Smooth muscle cell (in vitro differentiated cells): ENCODE results near the gene RBMS1. TPM values are rescaled to one million over a fixed set of nuclear protein-coding genes. Genes with fewer than 3 reads are reported as not detected.
A peak's percentile ranks its signal among the peaks of the same experiment; 100 is the strongest.

Source experiments
- DNase-seq: peaks from one replicate; lab custom pipeline; 2025; ENCODE audit not compliant: unreplicated experiment; lab: John Stamatoyannopoulos, UW
- H2AFZ ChIP-seq: fragments of 200-600 bp; sonication (generic); 2 replicates; pipeline ENCODE4 v1.6.0; 2016; ENCODE audit warnings: antibody characterized with exemption, low read depth, mild to moderate bottlenecking
- H3F3A ChIP-seq: fragments of 200-600 bp; sonication (generic); 2 replicates; pipeline ENCODE4 v1.6.0; 2017; ENCODE audit warnings: antibody characterized with exemption, low read depth
- H3K27ac ChIP-seq: fragments of 200-600 bp; sonication (generic); 2 replicates; pipeline ENCODE4 v1.5.1; 2016; ENCODE audit warnings: low read depth, mild to moderate bottlenecking
- H3K27me3 ChIP-seq: fragments of 200-600 bp; sonication (generic); 2 replicates; pipeline ENCODE4 v1.6.1; 2016; ENCODE audit warnings: low read depth, mild to moderate bottlenecking
- H3K36me3 ChIP-seq: fragments of 200-600 bp; sonication (generic); 2 replicates; pipeline ENCODE4 v1.5.1; 2016; ENCODE audit warnings: low read depth
- H3K4me1 ChIP-seq: fragments of 200-600 bp; sonication (generic); 2 replicates; pipeline ENCODE4 v1.5.1; 2016; ENCODE audit warnings: low read depth
- H3K4me2 ChIP-seq: fragments of 200-600 bp; sonication (generic); 2 replicates; pipeline ENCODE4 v1.6.0; 2016; ENCODE audit warnings: mild to moderate bottlenecking
- H3K4me3 ChIP-seq: fragments of 200-600 bp; sonication (generic); 2 replicates; pipeline ENCODE4 v1.5.1; 2016; ENCODE audit warnings: mild to moderate bottlenecking
- H3K79me2 ChIP-seq: fragments of 200-600 bp; sonication (generic); 2 replicates; pipeline ENCODE4 v1.6.0; 2016; ENCODE audit warnings: low read depth, mild to moderate bottlenecking
- H3K9ac ChIP-seq: fragments of 200-600 bp; sonication (generic); 2 replicates; pipeline ENCODE4 v1.6.0; 2016; ENCODE audit warnings: low read depth
- H3K9me3 ChIP-seq: fragments of 200-600 bp; sonication (generic); replicated peaks from 2 replicates; pipeline ENCODE4 v1.5.1; 2016; ENCODE audit warnings: low read depth
- H4K20me1 ChIP-seq: fragments of 200-600 bp; sonication (generic); 2 replicates; pipeline ENCODE4 v1.6.0; 2016; ENCODE audit warnings: low read depth
- WGBS: methylation state at CpG from one replicate; pipeline ENCODE4 v1.1.7; 2016; ENCODE audit warnings: low lambda C conversion rate; 5-methylcytosine and 5-hydroxymethylcytosine counted together
- polyA plus RNA-seq: library from polyadenylated mRNA; unstranded; fragments of >200 nt; fragmentation: Nextera tagmentation; extraction: Ambion mirVana; gene quantifications from 2 replicates; pipeline ENCODE4 v1.2.1, GENCODE V29; 2016
- total RNA-seq: library from RNA; depleted of rRNA; stranded (reverse); fragments of >200 nt; gene quantifications from 2 replicates; pipeline ENCODE4 v1.2.3, GENCODE V29; 2014
- TF ChIP-seq, protein P1 (sequence below): fragments of 200-600 bp; sonication (generic); IDR thresholded peaks from 2 replicates; pipeline ENCODE4 v1.5.1; 2017; ENCODE audit warnings: borderline replicate concordance, mild to moderate bottlenecking, antibody characterized with exemption; ENCODE audit not compliant: insufficient read depth, poor library complexity, severe bottlenecking

RBMS1 gene
- total and polyA plus RNA-seq, 2 experiments from 2014 or later = 103 to 160 TPM

DNA sequence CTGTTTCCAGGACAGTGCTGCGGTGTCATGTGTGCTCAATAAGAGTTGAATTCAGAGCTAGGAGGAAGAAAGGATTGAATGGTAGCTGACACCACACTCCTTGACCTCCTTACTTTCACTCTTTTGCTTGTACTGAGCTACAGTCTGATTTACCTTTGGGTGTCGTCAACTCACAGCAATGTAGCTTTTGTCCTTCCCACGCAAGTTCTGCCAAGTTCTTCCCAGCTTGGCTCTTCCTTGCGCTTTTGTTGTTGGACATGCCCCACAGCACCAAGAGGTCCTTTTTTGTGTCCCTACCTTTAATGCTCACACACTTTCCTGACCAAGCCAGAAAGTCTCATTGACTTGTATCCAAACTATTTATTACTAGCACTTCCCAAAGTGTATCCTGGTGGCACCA lies 255.2 kb downstream of the RBMS1 start:
- H3F3A ChIP-seq = peaks cover 4% of the 10 kb centered on the region
- no peaks in the 10 kb centered on the region for H3K36me3 ChIP-seq
- H3K27ac ChIP-seq = no peak overlapping the region
- WGBS = 100% methylated on average over 4 of the region's 4 CpGs
- TF ChIP-seq, protein P1, sequence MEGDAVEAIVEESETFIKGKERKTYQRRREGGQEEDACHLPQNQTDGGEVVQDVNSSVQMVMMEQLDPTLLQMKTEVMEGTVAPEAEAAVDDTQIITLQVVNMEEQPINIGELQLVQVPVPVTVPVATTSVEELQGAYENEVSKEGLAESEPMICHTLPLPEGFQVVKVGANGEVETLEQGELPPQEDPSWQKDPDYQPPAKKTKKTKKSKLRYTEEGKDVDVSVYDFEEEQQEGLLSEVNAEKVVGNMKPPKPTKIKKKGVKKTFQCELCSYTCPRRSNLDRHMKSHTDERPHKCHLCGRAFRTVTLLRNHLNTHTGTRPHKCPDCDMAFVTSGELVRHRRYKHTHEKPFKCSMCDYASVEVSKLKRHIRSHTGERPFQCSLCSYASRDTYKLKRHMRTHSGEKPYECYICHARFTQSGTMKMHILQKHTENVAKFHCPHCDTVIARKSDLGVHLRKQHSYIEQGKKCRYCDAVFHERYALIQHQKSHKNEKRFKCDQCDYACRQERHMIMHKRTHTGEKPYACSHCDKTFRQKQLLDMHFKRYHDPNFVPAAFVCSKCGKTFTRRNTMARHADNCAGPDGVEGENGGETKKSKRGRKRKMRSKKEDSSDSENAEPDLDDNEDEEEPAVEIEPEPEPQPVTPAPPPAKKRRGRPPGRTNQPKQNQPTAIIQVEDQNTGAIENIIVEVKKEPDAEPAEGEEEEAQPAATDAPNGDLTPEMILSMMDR = no peak
- no peak overlapping the region for H3K9ac ChIP-seq
- no peak for DNase-seq
- no peak overlapping the region for H2AFZ ChIP-seq
- no peak overlapping the region for H3K4me2 ChIP-seq
- no peaks in the 10 kb centered on the region for H3K9me3 ChIP-seq
- H3K79me2 ChIP-seq = no peaks in the 10 kb centered on the region
- no peaks in the 10 kb centered on the region for H3K27me3 ChIP-seq
- no peak overlapping the region for H3K4me3 ChIP-seq
- peaks cover 14% of the 10 kb centered on the region for H3K4me1 ChIP-seq
- H4K20me1 ChIP-seq = no peaks in the 10 kb centered on the region

DNA sequence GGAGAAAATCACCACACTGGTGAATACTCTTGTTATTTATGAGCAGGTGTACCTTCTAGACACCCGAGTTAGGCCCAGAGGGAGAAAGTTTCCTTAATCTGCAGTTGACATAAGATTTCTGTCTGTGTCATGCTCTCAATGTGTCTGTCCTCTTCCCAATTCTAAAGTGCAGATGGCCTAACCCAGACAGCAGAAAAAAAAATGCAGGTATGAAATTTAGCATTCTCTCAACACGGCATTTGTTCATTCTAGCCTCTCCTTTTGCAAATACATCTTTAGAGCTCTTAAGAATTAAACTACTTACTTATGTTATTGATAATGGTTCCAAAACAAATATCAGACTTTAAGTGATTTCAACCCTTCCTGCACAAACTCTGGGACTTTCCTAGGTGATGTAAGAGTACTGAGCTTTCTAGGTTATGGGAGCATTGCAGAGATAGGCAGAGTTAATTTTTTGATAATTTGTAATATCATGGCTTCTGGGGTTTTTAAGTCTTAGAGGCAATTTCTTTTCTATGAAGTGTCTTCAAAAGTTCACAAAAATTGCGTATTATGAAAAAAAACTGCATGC lies 260.6 kb downstream of the RBMS1 start:
- WGBS = 95% methylated on average over 3 of the region's 3 CpGs
- no peaks in the 10 kb centered on the region for H3K9me3 ChIP-seq
- H3K4me1 ChIP-seq = peaks cover 12% of the 10 kb centered on the region
- H3K4me3 ChIP-seq = no peak overlapping the region
- no peak overlapping the region for H2AFZ ChIP-seq
- no peaks in the 10 kb centered on the region for H3K79me2 ChIP-seq
- H3K9ac ChIP-seq = no peak overlapping the region
- H4K20me1 ChIP-seq = no peaks in the 10 kb centered on the region
- H3K36me3 ChIP-seq = no peaks in the 10 kb centered on the region
- no peak overlapping the region for H3K27ac ChIP-seq
- peaks cover 11% of the 10 kb centered on the region for H3F3A ChIP-seq
- DNase-seq = no peak
- no peak overlapping the region for H3K4me2 ChIP-seq
- TF ChIP-seq, protein P1 = no peak
- H3K27me3 ChIP-seq = no peaks in the 10 kb centered on the region

DNA sequence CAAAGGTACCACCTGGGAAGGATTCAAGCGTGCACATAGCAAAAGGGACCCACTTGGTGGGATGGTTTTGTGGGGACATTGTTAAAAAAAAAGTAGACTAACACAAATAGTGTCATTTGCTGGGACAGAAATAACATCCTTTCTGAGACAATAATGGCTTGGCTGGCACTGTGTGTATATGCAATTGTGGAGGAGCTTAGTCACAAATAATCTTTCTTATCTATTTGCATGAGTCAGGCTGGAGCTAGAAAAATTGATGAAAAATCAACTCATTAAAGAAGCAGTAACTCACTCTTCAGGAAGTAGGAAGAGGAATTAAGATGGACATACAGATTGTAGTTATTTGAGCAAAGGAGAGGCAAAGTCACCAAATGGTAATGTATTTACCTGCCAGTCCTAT lies 264.0 kb downstream of the RBMS1 start:
- Histone ChIP-seq H3K79me2 (no peaks in the 10 kb centered on the region), H4K20me1 (no peaks in the 10 kb centered on the region), H3K36me3 (no peaks in the 10 kb centered on the region), H3K4me3 (no peak overlapping the region), H3K27me3 (no peaks in the 10 kb centered on the region), H2AFZ (no peak overlapping the region), H3K27ac (peak overlapping the region; percentile 97), H3K4me2 (peak overlapping the region; percentile 71), H3K4me1 (peaks cover 26% of the 10 kb centered on the region), H3K9me3 (no peaks in the 10 kb centered on the region), H3F3A (peaks cover 33% of the 10 kb centered on the region), H3K9ac (peak overlapping the region; percentile 85)
- TF ChIP-seq, protein P1 = no peak
- 44% methylated on average over 1 of the region's 1 CpG for WGBS
- no peak for DNase-seq

DNA sequence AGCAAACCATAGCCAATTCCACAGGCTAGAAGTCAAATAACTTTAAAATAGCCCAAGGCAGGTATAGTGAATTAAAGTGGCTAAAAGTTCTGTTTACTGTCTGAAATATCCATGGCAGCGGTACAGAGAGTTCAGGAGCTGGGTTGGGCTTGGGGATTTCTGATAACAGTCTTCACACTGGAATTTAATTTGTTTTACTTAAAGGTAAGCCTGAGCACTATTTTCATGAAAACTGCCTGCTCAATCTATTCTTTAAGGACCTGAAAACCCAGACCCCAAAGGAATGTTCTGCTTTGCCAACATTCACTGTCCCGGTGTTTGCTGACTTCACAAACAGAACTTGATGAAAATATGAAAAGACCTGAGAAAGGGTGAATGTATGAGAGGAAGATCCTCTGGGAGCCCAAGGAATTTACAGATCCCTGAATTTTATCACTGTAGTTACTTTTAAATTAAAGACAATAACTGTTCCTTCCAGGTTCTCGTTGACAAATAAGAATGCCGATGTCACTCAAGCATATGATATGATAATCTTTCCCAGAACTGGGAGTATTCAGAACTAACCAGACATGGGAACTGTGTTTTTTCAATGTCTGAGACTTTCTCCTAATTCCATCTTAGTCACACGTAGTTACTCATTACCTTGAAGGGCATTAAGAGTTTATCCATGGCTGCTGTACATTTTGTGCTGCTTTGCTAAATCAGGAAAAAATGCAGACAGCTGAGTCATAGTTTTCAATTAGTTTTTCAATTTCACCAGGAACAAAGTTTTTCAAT lies 265.3 kb downstream of the RBMS1 start:
- Histone ChIP-seq H2AFZ (no peak overlapping the region), H3K79me2 (no peaks in the 10 kb centered on the region), H3K27ac (peak overlapping the region; percentile 97), H3K36me3 (no peaks in the 10 kb centered on the region), H3F3A (peaks cover 38% of the 10 kb centered on the region), H3K4me3 (no peak overlapping the region), H3K9me3 (no peaks in the 10 kb centered on the region), H4K20me1 (no peaks in the 10 kb centered on the region), H3K27me3 (no peaks in the 10 kb centered on the region), H3K4me2 (peak overlapping the region; percentile 71), H3K9ac (peak overlapping the region; percentile 86), H3K4me1 (peaks cover 30% of the 10 kb centered on the region)
- 10% methylated on average over 5 of the region's 5 CpGs for WGBS
- TF ChIP-seq, protein P1 = no peak
- DNase-seq = no peak
